Fibroblast of lung (primary cell): ENCODE measurements around the gene RPS28.

Source experiments
- EZH2 ChIP-seq: IDR thresholded peaks from 2 replicates; pipeline ENCODE4 v1.5.1; 2012; ENCODE audit warnings: low read length, control low read depth, mild to moderate bottlenecking; ENCODE audit errors: missing control alignments
- TF ChIP-seq, protein P1 (sequence below), 2 donors: IDR thresholded peaks in 1 of 2; conservative IDR thresholded peaks in 1 of 2; 1 replicate in 1 of 2; 2 replicates in 1 of 2; pipeline ENCODE4 v1.5.1; 2011 to 2012; ENCODE audit warnings: low read length in 2 of 2, control low read depth in 1 of 2, inconsistent platforms in 1 of 2, low read depth in 1 of 2, mild to moderate bottlenecking in 1 of 2

DNA sequence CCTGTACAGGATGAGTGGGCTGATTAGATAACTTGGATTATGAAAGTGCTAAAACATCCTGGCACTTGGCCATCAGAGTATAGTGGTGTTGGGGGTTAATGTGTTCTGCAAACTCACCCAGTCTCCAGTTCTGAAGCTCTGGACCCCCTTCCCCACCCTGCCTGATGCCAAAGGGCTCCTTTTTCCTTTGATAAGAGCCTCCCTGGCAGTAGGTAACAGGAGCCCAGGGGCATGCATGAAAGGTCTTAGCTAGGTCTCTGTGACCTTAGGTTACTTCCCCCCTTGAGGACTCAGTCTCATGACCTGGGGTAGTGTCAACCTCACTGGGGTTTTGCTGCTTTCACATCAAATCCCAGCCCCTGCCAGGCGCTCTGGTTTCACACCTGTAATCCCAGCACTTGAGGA, 2.5 kb downstream of the RPS28 start:
- TF ChIP-seq, protein P1, sequence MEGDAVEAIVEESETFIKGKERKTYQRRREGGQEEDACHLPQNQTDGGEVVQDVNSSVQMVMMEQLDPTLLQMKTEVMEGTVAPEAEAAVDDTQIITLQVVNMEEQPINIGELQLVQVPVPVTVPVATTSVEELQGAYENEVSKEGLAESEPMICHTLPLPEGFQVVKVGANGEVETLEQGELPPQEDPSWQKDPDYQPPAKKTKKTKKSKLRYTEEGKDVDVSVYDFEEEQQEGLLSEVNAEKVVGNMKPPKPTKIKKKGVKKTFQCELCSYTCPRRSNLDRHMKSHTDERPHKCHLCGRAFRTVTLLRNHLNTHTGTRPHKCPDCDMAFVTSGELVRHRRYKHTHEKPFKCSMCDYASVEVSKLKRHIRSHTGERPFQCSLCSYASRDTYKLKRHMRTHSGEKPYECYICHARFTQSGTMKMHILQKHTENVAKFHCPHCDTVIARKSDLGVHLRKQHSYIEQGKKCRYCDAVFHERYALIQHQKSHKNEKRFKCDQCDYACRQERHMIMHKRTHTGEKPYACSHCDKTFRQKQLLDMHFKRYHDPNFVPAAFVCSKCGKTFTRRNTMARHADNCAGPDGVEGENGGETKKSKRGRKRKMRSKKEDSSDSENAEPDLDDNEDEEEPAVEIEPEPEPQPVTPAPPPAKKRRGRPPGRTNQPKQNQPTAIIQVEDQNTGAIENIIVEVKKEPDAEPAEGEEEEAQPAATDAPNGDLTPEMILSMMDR (conservative IDR thresholded peaks at IDR 0.05 in 1 of 2, IDR thresholded peaks at IDR 0.05 in 1 of 2; ENCODE audit: low read depth in 1 of 2, low read length in 2 of 2), result no peak
- no peak for TF ChIP-seq EZH2
